Calu3 (cell line): ENCODE data around the gene ALLC. TPM values are rescaled to one million over a fixed set of nuclear protein-coding genes. Genes with fewer than 3 reads are reported as not detected.

ENCODE experiments used
- BruUV-seq: library from RNA; stranded (reverse); fragments of 400-500 nt; replicated peaks from 2 replicates; lab custom pipeline; 2021; lab: Mats Ljungman, UMichigan
- CTCF ChIA-PET: fragments of 300-600 bp; sonication (Branson Sonifier 250); formaldehyde crosslinking; loops from one replicate; lab custom pipeline; 2022; ENCODE audit warnings: antibody characterized with exemption; lab: Charles Lee
- DNase-seq: peaks from one replicate; pipeline ENCODE4 v3.0.0; 2022
- H3K27ac Mint-ChIP-seq: one replicate; pipeline ENCODE4 v1.8.0; 2022; ENCODE audit warnings: mixed read lengths; ENCODE audit not compliant: unreplicated experiment
- H3K27me3 Mint-ChIP-seq: one replicate; pipeline ENCODE4 v1.8.0; 2022; ENCODE audit warnings: mixed read lengths; ENCODE audit not compliant: unreplicated experiment
- H3K36me3 Mint-ChIP-seq: one replicate; pipeline ENCODE4 v1.8.0; 2022; ENCODE audit warnings: mild to moderate bottlenecking, moderate library complexity, mixed read lengths; ENCODE audit not compliant: insufficient read depth, unreplicated experiment
- H3K4me1 Mint-ChIP-seq: one replicate; pipeline ENCODE4 v1.8.0; 2022; ENCODE audit warnings: mild to moderate bottlenecking, low read depth, mixed read lengths; ENCODE audit not compliant: unreplicated experiment
- H3K4me3 Mint-ChIP-seq: one replicate; pipeline ENCODE4 v1.8.0; 2022; ENCODE audit warnings: mild to moderate bottlenecking, low read depth, moderate library complexity, mixed read lengths; ENCODE audit not compliant: unreplicated experiment
- H3K9me3 Mint-ChIP-seq: one replicate; pipeline ENCODE4 v1.8.0; 2022; ENCODE audit warnings: low read depth, mixed read lengths; ENCODE audit not compliant: unreplicated experiment
- intact Hi-C: fragments of 100-400 bp; cut with micrococcal nuclease; formaldehyde crosslinking; loops from one replicate; pipeline ENCODE4 v1.10.0; 2022; ENCODE audit not compliant: unreplicated experiment
- total RNA-seq: library from RNA; stranded (reverse); gene quantifications from 2 replicates; pipeline ENCODE4 v1.2.3, GENCODE V29; 2022
- TF ChIP-seq, protein P1 (sequence below): fragments of 200-600 bp; IDR thresholded peaks from one replicate; pipeline ENCODE4 v1.8.0; 2022; ENCODE audit warnings: antibody characterized with exemption; ENCODE audit not compliant: unreplicated experiment

The ALLC gene
- total RNA-seq, 1 experiment from 2014 or later, result not detected

DNA sequence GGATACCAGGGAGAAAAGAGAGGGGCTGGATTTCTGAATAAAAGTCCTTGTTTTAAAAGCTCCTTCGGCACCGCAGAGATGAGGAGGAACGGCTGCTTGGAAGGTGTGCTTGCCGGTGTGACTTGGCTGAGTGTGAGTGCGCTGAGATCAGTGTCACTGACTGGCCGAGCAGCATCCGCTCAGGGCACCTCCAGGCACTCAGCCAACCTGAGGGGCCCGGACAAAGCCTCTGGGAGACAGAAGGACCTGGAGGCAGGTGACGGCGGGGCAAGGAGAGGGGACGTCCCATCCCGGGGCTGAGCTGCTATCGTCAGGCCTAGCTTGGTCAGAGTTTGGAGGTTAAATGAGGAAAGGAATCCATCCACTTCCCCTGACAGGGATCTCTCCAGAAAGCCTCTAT is 16.8 kb upstream of the ALLC start:
- H3K9me3 Mint-ChIP-seq, result no peaks in the 10 kb centered on the region
- intact Hi-C loops, result no loop called here
- CTCF ChIA-PET, result interaction anchor here (1.0 kb wide), 1 partner anchor 10 kb away, joined by 3 read pairs; no protein-coding TSS in a partner anchor
- peaks cover 5% of the 10 kb centered on the region for H3K36me3 Mint-ChIP-seq
- TF ChIP-seq, protein P1, sequence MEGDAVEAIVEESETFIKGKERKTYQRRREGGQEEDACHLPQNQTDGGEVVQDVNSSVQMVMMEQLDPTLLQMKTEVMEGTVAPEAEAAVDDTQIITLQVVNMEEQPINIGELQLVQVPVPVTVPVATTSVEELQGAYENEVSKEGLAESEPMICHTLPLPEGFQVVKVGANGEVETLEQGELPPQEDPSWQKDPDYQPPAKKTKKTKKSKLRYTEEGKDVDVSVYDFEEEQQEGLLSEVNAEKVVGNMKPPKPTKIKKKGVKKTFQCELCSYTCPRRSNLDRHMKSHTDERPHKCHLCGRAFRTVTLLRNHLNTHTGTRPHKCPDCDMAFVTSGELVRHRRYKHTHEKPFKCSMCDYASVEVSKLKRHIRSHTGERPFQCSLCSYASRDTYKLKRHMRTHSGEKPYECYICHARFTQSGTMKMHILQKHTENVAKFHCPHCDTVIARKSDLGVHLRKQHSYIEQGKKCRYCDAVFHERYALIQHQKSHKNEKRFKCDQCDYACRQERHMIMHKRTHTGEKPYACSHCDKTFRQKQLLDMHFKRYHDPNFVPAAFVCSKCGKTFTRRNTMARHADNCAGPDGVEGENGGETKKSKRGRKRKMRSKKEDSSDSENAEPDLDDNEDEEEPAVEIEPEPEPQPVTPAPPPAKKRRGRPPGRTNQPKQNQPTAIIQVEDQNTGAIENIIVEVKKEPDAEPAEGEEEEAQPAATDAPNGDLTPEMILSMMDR, result no peak
- no peak for DNase-seq
- peaks cover 77% of the 10 kb centered on the region for H3K27me3 Mint-ChIP-seq
- no peaks in the 10 kb centered on the region for H3K4me1 Mint-ChIP-seq
- no peak overlapping the region for H3K4me3 Mint-ChIP-seq
- no peak overlapping the region for H3K27ac Mint-ChIP-seq
- BruUV-seq, result no TSS peak

DNA sequence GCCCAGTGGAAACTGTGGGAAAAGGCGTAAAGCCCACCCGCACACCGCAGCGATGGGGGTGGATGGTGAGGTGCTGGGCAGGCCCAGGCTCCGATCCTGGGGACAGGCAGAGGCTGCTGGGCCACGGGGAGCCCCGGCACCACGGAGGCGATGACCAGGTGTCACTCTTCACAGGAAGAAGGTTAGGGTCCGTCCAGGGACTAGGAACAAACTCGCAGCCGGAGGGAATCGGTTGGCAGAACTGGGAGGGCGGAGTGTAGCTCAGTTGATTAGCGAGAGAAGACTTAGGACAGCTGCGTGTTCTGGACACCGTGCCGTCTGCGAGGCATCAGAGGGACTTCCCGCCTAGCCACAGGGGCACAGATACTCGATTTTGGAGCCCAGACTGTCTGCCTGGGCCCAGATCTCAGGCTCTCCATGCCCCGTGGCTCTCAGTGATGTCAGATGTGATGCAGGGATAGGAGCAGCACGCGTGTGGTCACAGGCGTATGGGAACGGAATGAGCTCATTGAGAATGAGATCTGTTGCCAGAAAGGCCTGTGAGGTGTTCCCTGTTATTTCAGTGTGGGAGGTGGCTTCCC is 16.1 kb upstream of the ALLC start:
- peaks cover 5% of the 10 kb centered on the region for H3K36me3 Mint-ChIP-seq
- no peak for DNase-seq
- H3K4me1 Mint-ChIP-seq, result no peaks in the 10 kb centered on the region
- CTCF ChIA-PET, result interaction anchor here (1.0 kb wide), 1 partner anchor 10 kb away, joined by 3 read pairs; no protein-coding TSS in a partner anchor
- BruUV-seq, result no TSS peak
- H3K9me3 Mint-ChIP-seq, result no peaks in the 10 kb centered on the region
- intact Hi-C loops, result no loop called here
- TF ChIP-seq, protein P1, result no peak
- H3K27me3 Mint-ChIP-seq, result peaks cover 77% of the 10 kb centered on the region
- no peak overlapping the region for H3K4me3 Mint-ChIP-seq
- no peak overlapping the region for H3K27ac Mint-ChIP-seq

DNA sequence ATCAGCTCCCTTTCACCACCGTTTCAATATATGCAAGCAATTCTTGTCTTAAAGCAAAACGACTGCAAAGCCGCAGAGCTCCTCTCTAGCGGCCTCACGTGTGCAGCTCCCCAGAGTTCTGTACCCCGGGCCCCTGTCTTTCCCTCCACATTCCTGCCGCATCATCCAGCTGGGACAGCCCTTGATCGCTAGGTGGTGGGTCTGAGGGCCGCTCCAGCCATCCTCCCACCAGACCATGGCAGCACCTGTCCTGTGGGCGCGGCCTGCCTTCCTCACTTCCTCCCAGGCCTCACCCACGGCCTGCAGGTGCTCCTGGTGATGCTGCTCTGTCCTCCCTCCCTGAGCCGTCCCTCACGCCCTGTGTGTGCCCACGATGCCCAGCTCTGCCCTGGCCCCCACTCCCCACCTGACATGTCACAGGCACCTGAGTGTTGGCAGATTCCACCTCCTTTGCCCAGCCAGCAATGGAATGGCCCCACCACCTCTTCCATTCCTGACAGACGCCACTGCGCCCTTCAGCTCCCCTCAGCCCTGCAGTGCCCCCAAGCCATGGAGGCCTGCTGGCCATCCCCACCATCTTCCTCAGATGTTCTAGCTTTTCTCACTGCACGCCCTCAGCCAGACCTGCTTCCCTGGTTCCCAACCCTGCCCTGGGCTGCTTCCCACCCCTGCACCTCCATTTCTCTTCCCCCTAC is 15.3 kb upstream of the ALLC start:
- no peaks in the 10 kb centered on the region for H3K9me3 Mint-ChIP-seq
- peaks cover 5% of the 10 kb centered on the region for H3K36me3 Mint-ChIP-seq
- CTCF ChIA-PET, result no interaction called here
- no TSS peak for BruUV-seq
- H3K27me3 Mint-ChIP-seq, result peaks cover 77% of the 10 kb centered on the region
- TF ChIP-seq, protein P1, result no peak
- DNase-seq, result no peak
- H3K27ac Mint-ChIP-seq, result no peak overlapping the region
- no peaks in the 10 kb centered on the region for H3K4me1 Mint-ChIP-seq
- intact Hi-C loops, result no loop called here
- H3K4me3 Mint-ChIP-seq, result no peak overlapping the region

DNA sequence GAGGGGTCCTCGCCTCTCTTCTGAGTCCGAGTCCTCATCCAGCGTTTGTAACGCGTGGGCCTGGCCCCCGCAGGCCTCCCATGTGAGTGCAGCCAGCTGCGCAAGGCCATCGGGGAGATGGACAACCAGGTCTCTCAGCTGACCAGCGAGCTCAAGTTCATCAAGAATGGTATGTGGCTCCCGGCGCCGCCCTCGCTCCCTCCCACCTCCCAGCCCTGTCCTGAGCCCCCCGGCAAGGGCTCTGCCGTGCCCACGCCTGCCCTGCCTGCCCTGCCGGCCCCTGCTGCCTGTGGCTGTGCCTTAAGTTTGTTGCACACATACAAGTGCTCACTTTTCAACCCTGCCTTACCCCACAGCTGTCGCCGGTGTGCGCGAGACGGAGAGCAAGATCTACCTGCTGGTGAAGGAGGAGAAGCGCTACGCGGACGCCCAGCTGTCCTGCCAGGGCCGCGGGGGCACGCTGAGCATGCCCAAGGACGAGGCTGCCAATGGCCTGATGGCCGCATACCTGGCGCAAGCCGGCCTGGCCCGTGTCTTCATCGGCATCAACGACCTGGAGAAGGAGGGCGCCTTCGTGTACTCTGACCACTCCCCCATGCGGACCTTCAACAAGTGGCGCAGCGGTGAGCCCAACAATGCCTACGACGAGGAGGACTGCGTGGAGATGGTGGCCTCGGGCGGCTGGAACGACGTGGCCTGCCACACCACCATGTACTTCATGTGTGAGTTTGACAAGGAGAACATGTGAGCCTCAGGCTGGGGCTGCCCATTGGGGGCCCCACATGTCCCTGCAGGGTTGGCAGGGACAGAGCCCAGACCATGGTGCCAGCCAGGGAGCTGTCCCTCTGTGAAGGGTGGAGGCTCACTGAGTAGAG is 14.4 kb upstream of the ALLC start:
- peaks cover 75% of the 10 kb centered on the region for H3K27me3 Mint-ChIP-seq
- CTCF ChIA-PET, result interaction anchor here (0.6 to 1.5 kb wide), 2 partner anchors 18 to 1379 kb away, joined by 3 read pairs; no protein-coding TSS in a partner anchor
- H3K4me1 Mint-ChIP-seq, result no peaks in the 10 kb centered on the region
- BruUV-seq, result no TSS peak
- no peaks in the 10 kb centered on the region for H3K9me3 Mint-ChIP-seq
- H3K4me3 Mint-ChIP-seq, result no peak overlapping the region
- no peak for DNase-seq
- peaks cover 5% of the 10 kb centered on the region for H3K36me3 Mint-ChIP-seq
- intact Hi-C loops, result no loop called here
- TF ChIP-seq, protein P1, result no peak
- no peak overlapping the region for H3K27ac Mint-ChIP-seq
